ENCODE measurements around the gene CATSPERZ. TPM values are rescaled to one million over a fixed set of nuclear protein-coding genes. Genes with fewer than 3 reads are reported as not detected.

Gene CATSPERZ
- total RNA-seq, 1 donor from 2014 or later: not detected

DNA sequence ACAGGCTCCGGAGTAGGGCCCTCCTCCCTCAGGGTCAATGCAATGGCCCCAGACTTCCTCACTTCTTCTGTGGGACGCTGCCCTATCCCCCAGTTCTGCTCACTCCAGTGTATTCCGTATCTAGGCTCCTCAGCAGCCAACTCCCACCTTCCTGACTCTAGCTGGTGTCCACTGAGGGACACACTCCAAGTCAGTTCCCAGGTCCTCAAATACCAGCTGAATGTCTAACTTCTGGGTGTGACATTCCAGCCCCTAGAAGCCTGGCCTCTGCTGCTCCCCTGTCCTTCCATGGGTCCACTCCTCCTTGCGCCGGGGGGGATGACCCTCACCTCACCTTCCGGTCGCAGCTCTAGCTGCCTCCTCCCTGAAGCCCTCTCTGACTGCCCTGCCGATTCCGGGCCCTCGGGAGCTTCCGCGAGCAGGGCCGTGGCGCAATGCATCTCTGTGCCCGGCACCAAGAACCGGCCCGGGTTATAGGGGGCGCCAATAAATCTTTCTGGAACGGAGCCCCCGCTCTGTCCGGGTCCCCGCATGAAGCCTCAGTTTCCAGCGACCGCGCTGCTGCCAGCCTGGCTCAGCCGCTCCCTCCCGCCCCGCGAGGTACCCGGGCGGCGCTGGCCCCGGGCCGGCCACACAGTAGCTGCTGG lies 31.1 kb upstream of the CATSPERZ start:
- ATAC-seq: peak; percentile 31 to 48
- H3K36me3 ChIP-seq: peaks cover 33% of the 10 kb centered on the region
- H3K4me3 ChIP-seq: peak overlapping the region; percentile 95
- peaks cover 40% of the 10 kb centered on the region for H3K4me1 ChIP-seq
- H3K27ac ChIP-seq: peak overlapping the region; percentile 99
- H3K9me3 ChIP-seq: no peaks in the 10 kb centered on the region
- intact Hi-C loops (cut with DNase I): no loop called here
- peak; percentile 84 for DNase-seq
- TF ChIP-seq, protein P1, sequence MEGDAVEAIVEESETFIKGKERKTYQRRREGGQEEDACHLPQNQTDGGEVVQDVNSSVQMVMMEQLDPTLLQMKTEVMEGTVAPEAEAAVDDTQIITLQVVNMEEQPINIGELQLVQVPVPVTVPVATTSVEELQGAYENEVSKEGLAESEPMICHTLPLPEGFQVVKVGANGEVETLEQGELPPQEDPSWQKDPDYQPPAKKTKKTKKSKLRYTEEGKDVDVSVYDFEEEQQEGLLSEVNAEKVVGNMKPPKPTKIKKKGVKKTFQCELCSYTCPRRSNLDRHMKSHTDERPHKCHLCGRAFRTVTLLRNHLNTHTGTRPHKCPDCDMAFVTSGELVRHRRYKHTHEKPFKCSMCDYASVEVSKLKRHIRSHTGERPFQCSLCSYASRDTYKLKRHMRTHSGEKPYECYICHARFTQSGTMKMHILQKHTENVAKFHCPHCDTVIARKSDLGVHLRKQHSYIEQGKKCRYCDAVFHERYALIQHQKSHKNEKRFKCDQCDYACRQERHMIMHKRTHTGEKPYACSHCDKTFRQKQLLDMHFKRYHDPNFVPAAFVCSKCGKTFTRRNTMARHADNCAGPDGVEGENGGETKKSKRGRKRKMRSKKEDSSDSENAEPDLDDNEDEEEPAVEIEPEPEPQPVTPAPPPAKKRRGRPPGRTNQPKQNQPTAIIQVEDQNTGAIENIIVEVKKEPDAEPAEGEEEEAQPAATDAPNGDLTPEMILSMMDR (IDR thresholded peaks at IDR 0.05): no peak
- no peaks in the 10 kb centered on the region for H3K27me3 ChIP-seq (ENCODE audit: low read depth)

DNA sequence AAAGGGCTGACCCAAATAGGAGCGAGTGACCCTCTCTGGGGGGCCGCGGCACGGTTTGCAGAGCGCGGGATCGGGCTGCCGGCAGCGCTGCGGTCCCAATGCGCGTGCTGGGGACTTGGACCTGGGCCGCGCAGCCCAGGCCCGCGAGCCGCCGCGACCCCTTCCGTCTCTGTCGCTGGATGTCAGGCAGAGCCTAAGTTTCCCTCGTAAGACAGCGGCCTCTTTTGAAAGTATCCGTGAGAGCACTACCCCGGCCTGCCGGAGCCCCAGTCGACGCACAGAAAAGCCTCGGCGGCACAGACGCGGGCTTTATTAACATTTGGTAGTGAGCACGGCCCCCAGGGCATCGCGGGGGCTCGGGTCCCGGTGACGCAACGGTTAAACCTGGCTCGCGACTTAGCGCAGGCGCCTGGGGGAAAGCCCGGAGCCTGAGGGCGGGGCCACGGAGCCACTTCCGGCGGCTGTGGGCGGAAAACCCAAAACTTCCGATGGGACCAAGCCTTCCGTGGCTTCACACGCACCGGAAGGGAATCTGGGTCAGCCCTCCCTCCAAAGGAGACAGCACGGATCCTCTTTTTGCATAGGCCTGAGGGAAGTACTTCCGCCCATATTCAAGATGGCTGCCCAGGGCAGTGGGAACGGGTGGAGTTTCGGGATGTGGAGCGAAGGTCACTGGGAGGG lies 30.5 kb upstream of the CATSPERZ start:
- DNase-seq (peak; percentile 98), ATAC-seq (peak; percentile 89 to 94)
- H3K4me3 ChIP-seq: peak overlapping the region; percentile 95
- H3K36me3 ChIP-seq: peaks cover 27% of the 10 kb centered on the region
- peak overlapping the region; percentile 99 for H3K27ac ChIP-seq
- TF ChIP-seq, protein P1 (IDR thresholded peaks at IDR 0.05): peak; percentile 19
- peaks cover 40% of the 10 kb centered on the region for H3K4me1 ChIP-seq
- intact Hi-C loops (cut with DNase I): no loop called here
- no peaks in the 10 kb centered on the region for H3K27me3 ChIP-seq (ENCODE audit: low read depth)
- H3K9me3 ChIP-seq: no peaks in the 10 kb centered on the region

DNA sequence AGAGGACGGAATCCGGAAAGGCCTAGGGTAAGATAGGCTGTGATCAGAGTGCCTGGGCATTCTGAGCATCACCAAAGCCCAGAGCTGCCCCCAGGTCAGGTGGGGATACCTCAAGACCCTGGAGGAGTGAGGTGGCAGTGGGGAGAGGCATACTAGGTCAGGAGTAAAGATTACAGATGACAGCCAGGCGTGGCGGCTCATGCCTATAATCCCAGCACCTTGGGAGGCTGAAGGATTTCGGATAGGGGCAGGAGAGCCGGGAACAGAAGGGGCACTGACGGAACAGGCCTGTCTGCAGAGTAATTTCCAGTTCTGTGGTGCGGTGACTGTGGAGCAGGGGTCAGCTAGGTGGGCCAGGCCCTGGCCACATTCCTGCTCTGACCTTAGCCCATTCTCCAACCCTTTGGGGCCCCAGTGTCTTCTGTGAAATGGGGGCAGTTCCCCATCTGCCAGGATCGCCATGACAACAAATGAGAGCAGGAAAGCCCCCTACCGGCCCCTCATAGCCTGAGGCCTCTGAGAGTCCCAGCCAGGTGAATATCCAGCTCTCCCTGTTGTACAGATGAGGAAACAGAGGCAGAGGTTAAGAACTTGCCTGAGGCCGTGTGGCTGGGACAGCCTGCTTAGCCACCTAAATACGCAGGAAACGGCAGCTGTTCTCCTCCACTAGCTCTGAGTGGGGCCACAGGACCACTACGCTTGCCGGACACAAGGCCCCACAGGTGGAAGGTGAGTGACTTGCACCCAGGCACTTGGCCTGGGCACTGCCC lies 24.9 kb upstream of the CATSPERZ start:
- no peak for ATAC-seq
- Histone ChIP-seq H3K4me1 (peaks cover 14% of the 10 kb centered on the region), H3K9me3 (no peaks in the 10 kb centered on the region), H3K27ac (no peak overlapping the region), H3K36me3 (peaks cover 38% of the 10 kb centered on the region), H3K27me3 (ENCODE audit: low read depth) (no peaks in the 10 kb centered on the region), H3K4me3 (no peak overlapping the region)
- no peak for DNase-seq
- intact Hi-C loops (cut with DNase I): no loop called here
- TF ChIP-seq, protein P1 (IDR thresholded peaks at IDR 0.05): no peak

DNA sequence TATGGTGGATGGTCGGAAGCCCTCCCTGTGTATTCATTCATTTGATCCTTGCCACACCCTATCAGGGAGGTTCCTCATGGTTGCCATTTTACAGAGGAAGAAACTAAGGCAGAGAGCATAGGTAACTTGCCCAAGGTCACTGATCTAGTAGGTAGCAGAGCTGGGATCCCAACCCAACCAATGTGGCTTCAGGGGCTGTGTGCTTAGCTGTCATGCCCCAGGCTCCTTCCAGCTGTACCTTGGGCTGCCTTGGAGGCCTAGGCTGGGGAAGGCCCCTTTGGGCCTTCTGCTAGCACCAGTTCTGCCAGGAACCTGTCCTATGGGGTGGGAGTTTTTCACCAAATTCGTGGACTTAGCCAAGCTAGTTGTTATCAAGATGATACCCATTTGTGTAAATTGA lies 24.3 kb upstream of the CATSPERZ start:
- peaks cover 14% of the 10 kb centered on the region for H3K4me1 ChIP-seq
- no peak overlapping the region for H3K27ac ChIP-seq
- TF ChIP-seq, protein P1 (IDR thresholded peaks at IDR 0.05): no peak
- H3K27me3 ChIP-seq (ENCODE audit: low read depth): no peaks in the 10 kb centered on the region
- no peak for ATAC-seq
- no peak for DNase-seq
- H3K36me3 ChIP-seq: peaks cover 41% of the 10 kb centered on the region
- intact Hi-C loops (cut with DNase I): no loop called here
- H3K9me3 ChIP-seq: no peaks in the 10 kb centered on the region
- H3K4me3 ChIP-seq: no peak overlapping the region

DNA sequence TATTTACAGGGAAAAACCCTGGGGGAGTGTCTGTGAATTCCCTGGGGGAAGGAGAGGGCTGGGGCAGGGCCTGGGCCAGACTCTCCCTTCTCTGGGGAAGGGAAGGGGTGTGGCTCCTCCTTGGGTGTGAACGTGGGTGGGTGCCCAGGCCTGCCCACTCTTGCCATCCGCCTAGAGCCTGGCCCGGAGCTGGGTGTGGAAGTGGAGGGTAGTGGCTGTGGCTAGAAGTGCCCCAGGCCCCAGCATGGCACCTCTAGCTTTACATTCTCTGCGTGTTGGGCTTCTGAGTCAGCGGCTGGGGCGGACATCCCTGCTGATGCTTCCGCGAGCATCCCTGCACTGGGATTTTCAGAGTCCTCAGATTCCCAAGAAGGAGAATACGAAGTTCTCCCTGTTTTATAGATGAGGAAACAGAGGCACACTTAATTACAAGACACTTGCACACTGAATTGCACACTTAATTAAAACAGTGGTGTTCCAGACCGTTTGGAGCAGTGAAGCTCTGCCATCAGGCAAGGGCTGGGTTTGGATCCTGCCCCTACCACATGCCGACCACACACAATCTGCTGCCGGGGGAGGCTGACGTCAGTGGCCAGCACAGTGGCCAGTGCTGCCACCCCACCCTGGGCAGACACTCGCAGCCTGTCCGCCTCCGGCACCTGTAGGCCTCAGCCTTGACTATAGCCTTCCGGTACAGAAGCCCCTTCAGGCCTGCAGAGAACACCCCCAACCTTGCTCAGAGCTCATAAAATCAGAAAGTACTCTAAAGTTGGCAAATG lies 23.3 kb upstream of the CATSPERZ start:
- Histone ChIP-seq H3K27ac (no peak overlapping the region), H3K4me3 (no peak overlapping the region), H3K36me3 (peaks cover 51% of the 10 kb centered on the region), H3K27me3 (ENCODE audit: low read depth) (no peaks in the 10 kb centered on the region), H3K4me1 (peaks cover 10% of the 10 kb centered on the region), H3K9me3 (no peaks in the 10 kb centered on the region)
- TF ChIP-seq, protein P1 (IDR thresholded peaks at IDR 0.05): no peak
- ATAC-seq (peak; percentile 22 to 33), DNase-seq (peak; percentile 53)
- intact Hi-C loops (cut with DNase I): no loop called here
